ENCODE results near the gene C6orf47. TPM values are rescaled to one million over a fixed set of nuclear protein-coding genes. Genes with fewer than 3 reads are reported as not detected.

Gene C6orf47
- total RNA-seq, 4 donors from 2014 or later = 6.2 to 31.9 (median 24.6) TPM

DNA sequence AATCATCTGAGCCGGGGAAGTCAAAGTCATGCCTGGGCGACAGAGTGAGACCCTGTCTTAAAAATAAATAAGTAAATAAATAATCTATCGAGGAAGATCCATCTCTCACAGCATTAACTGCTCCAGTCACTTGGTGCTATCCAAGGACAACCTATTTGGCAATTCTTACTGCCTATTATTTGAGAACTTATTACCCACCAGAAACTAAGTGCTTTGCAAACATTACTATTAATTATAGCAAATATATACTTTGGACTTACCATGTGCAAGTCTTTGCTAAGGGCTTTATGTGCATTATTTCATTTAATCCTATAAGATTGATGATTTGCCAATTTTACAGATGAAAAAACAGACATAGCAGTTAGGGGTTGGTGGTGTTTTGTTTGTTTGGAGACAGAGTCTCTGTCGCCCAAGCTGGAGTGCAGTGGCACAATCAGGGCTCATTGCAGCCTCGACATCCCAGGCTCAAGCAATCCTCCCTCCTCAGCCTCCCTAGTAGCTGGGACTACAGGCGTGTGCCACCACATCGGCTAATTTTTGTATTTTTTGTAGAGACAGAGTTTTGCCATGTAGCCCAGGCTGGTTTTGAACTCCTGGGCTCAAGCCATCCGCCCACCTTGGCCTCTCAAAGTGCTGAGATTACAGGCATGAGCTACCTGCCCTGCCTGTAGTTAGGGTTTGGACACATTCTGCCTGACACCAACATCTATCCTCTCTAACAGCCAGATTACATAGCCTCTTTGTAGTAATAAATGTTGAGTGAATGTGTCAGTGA, 5.8 kb downstream of the C6orf47 start:
- intact Hi-C loops (cut with DNase I; ENCODE audit: low total_unique reads) = no loop called here
- peaks cover 11 to 16% of the 10 kb centered on the region in 2 donors for H3K4me1 ChIP-seq
- no peaks in the 10 kb centered on the region for H3K36me3 ChIP-seq
- no peak for DNase-seq
- no peaks in the 10 kb centered on the region for H3K9me3 ChIP-seq
- H3K27ac ChIP-seq = no peak overlapping the region
- TF ChIP-seq CTCF (IDR thresholded peaks at IDR 0.05) = no peak
- no peak for TF ChIP-seq POLR2A (IDR thresholded peaks at IDR 0.05)
- no peaks in the 10 kb centered on the region for H3K27me3 ChIP-seq
- no peak overlapping the region for H3K4me3 ChIP-seq

DNA sequence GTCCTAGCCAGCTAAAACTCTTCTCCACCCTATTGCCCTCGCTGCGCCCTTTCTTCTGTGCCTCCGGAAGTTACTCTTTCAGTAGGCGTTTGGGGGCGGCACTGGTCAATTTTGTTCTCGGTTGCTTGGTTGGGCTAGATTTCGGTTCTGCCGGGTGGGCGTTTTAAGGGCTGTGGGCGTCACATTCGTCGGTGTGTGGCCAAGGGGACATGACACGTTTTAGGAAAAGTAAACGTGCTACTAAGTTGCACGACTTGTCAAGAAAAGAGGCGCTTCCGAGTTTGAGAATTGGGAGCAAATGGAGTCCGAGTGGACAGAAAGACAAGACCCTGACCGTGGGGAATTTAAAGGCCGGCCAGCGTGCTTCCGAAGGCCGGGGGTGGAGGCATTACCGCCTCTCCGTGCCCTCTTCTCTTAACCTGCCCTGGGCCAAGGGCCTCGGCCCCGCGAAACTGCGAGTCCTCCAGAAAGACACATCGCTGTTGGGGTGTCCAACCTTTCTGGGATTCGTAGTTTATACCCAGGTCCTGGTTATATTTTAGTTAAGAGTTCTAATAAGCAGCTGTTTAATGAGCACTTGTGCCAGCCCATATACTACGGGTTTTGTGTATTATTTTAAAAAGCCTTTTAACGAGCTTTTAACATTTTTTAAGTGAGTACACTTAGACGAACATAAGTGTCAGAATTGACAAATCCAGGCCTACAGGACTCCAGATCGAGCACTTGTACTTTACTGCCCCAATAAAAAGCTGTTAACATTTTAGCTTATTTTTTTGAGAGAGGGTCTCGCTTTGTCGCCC, 7.5 kb downstream of the C6orf47 start:
- Histone ChIP-seq H3K4me3 (peak overlapping the region; percentile 56 to 84), H3K36me3 (no peaks in the 10 kb centered on the region), H3K27ac (peak overlapping the region; percentile 95 to 99), H3K9me3 (no peaks in the 10 kb centered on the region), H3K27me3 (no peaks in the 10 kb centered on the region), H3K4me1 (peaks cover under 1 to 5% of the 10 kb centered on the region in 2 donors)
- intact Hi-C loops (cut with DNase I; ENCODE audit: low total_unique reads) = no loop called here
- peak in 1 of 2 donors; percentile 92 for DNase-seq
- TF ChIP-seq CTCF (IDR thresholded peaks at IDR 0.05) (peak in 1 of 4 experiments; percentile 23), POLR2A (IDR thresholded peaks at IDR 0.05) (peak in 1 of 2 donors; percentile 68)

DNA sequence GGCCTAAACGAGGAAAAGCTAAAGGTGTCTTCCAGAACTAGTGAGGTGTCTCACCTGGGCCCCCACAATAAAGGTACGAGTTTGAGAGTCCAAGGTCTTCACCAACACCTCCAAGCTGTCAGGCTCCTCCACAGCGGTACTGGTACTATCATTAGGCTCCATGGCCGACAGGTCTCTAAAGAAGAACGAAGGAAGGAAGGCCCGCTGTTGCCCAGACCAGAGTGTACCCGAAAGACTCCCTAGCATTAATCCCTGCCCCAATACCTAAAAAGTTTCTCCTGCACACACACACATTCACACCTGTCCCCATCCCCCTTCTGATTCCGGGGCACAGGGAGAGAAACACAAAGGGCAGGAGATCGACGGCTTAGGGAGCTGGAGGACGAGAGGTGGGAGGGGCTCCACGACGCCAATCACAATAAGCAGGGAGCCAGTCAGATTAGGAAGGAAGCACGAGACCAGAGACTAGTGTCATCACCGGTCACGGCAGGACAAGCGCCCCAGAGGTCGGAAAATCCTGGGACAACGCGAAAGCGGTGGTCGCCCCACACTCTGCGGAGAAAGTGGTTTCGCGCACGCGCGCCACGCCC, 8.9 kb downstream of the C6orf47 start:
- Histone ChIP-seq H3K36me3 (no peaks in the 10 kb centered on the region), H3K27me3 (no peaks in the 10 kb centered on the region), H3K4me3 (peak overlapping the region; percentile 56 to 84), H3K27ac (peak overlapping the region; percentile 95 to 99), H3K9me3 (no peaks in the 10 kb centered on the region), H3K4me1 (peaks cover 0 to 3% of the 10 kb centered on the region in 2 donors)
- intact Hi-C loops (cut with DNase I; ENCODE audit: low total_unique reads) = no loop called here
- TF ChIP-seq POLR2A (IDR thresholded peaks at IDR 0.05) = no peak
- no peak for TF ChIP-seq CTCF (IDR thresholded peaks at IDR 0.05)
- DNase-seq = no peak

DNA sequence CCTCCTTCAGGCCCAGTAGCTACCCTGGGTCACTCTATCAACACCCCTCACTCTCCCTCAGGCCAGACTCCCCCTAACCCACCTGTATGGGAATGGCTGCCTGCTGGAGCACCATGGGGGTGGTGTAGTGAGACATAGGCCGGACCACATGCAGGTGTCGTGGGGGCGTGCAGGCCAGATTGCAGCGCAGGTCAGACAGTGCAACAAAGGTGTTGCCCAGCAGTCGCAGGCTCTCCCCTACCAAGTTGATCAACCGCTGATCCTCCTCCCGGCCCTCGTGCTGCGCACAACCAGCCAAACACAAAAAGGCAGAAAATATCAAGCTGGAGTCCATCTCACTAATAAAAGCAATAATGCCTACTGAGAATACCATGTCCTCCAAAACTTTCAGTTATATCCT, 15.3 kb downstream of the C6orf47 start:
- H3K4me1 ChIP-seq = no peaks in the 10 kb centered on the region
- no peaks in the 10 kb centered on the region for H3K36me3 ChIP-seq
- DNase-seq = no peak
- no peak for TF ChIP-seq POLR2A (IDR thresholded peaks at IDR 0.05)
- no peak for TF ChIP-seq CTCF (IDR thresholded peaks at IDR 0.05)
- no peaks in the 10 kb centered on the region for H3K27me3 ChIP-seq
- no peak overlapping the region for H3K27ac ChIP-seq
- intact Hi-C loops (cut with DNase I; ENCODE audit: low total_unique reads) = no loop called here
- no peak overlapping the region for H3K4me3 ChIP-seq
- no peaks in the 10 kb centered on the region for H3K9me3 ChIP-seq

Measured in uterus (tissue), 4 donors.